CD14-positive monocyte (primary cell): Measurements from ENCODE around the gene BTBD7. TPM values are rescaled to one million over a fixed set of nuclear protein-coding genes. Genes with fewer than 3 reads are reported as not detected.

Source experiments
- DNase-seq, 3 donors: peaks; one replicate each; pipeline ENCODE4 v3.0.0-alpha.2; 2011 to 2022
- H2AFZ ChIP-seq: 2 replicates; pipeline ENCODE4 v1.6.0; 2012; ENCODE audit warnings: mild to moderate bottlenecking, low read depth, low read length, inconsistent platforms; ENCODE audit not compliant: insufficient read depth, poor library complexity, severe bottlenecking
- H3K27ac ChIP-seq, 2 donors: 1 replicate in 1 of 2; 2 replicates in 1 of 2; pipeline ENCODE4 v1.5.1; 2012 to 2013; ENCODE audit warnings: low read length in 2 of 2, control low read depth in 1 of 2, inconsistent platforms in 1 of 2, low read depth in 1 of 2, mild to moderate bottlenecking in 1 of 2
- H3K27me3 ChIP-seq, 2 donors: one replicate each; pipeline versions ENCODE4 v1.6.0 to v1.6.1; 2011 to 2013; ENCODE audit warnings: low read length in 2 of 2; ENCODE audit not compliant: control insufficient read depth in 2 of 2, insufficient read depth in 2 of 2
- H3K36me3 ChIP-seq, 2 donors: replicated peaks in 1 of 2; 1 replicate in 1 of 2; 2 replicates in 1 of 2; pipeline versions ENCODE4 v1.5.1 to v1.6.1; 2012 to 2013; ENCODE audit warnings: low read length in 2 of 2, control low read depth in 1 of 2, inconsistent platforms in 1 of 2, mild to moderate bottlenecking in 1 of 2; ENCODE audit not compliant: insufficient read depth in 2 of 2, control insufficient read depth in 1 of 2
- H3K4me1 ChIP-seq, 2 donors: 1 replicate in 1 of 2; 2 replicates in 1 of 2; pipeline versions ENCODE4 v1.5.1 to v1.6.1; 2012 to 2013; ENCODE audit warnings: low read length in 2 of 2, control low read depth in 1 of 2, inconsistent platforms in 1 of 2, mild to moderate bottlenecking in 1 of 2, moderate library complexity in 1 of 2; ENCODE audit not compliant: insufficient read depth in 2 of 2, control insufficient read depth in 1 of 2
- H3K4me2 ChIP-seq: replicated peaks from 2 replicates; pipeline ENCODE3; 2012; ENCODE audit warnings: low read length, moderate library complexity, mild to moderate bottlenecking; ENCODE audit not compliant: poor library complexity, severe bottlenecking; ENCODE audit errors: extremely low read depth
- H3K4me3 ChIP-seq, 3 experiments: fragments of 200-600 bp in 1 of 3; sonication (generic) in 1 of 3; replicated peaks in 1 of 3; 1 replicate in 2 of 3; 2 replicates in 1 of 3; pipeline ENCODE4 v1.5.1; 2011 to 2013; ENCODE audit warnings: low read length in 3 of 3, mild to moderate bottlenecking in 3 of 3, control low read depth in 2 of 3, low read depth in 2 of 3, inconsistent platforms in 1 of 3, moderate library complexity in 1 of 3
- H3K79me2 ChIP-seq: 2 replicates; pipeline ENCODE4 v1.6.0; 2012; ENCODE audit warnings: mild to moderate bottlenecking, control low read depth, inconsistent platforms, low read length, moderate library complexity; ENCODE audit not compliant: insufficient read depth
- H3K9ac ChIP-seq: 2 replicates; pipeline ENCODE4 v1.6.0; 2017; ENCODE audit warnings: low read length, mild to moderate bottlenecking; ENCODE audit not compliant: insufficient read depth, poor library complexity, severe bottlenecking
- H3K9me3 ChIP-seq, 2 donors: replicated peaks in 1 of 2; 1 replicate in 1 of 2; 2 replicates in 1 of 2; pipeline versions ENCODE4 v1.5.1 to v1.6.1; 2012 to 2013; ENCODE audit warnings: low read length in 2 of 2, control low read depth in 1 of 2; ENCODE audit not compliant: control insufficient read depth in 1 of 2, insufficient read depth in 1 of 2
- H4K20me1 ChIP-seq: 2 replicates; pipeline ENCODE4 v1.6.0; 2012; ENCODE audit warnings: mild to moderate bottlenecking, low read length, control low read depth, moderate library complexity; ENCODE audit not compliant: insufficient read depth
- H3K27ac Mint-ChIP-seq, 7 donors: one replicate each; pipeline ENCODE4 v1.8.0; 2020; ENCODE audit warnings: mild to moderate bottlenecking in 7 of 7, mixed read lengths in 7 of 7, moderate library complexity in 6 of 7, inconsistent platforms in 2 of 7
- H3K27me3 Mint-ChIP-seq, 3 donors: one replicate each; pipeline ENCODE4 v1.8.0; 2021 to 2022; ENCODE audit warnings: low read depth in 3 of 3, mild to moderate bottlenecking in 3 of 3, mixed read lengths in 3 of 3, moderate library complexity in 3 of 3, inconsistent platforms in 1 of 3
- H3K36me3 Mint-ChIP-seq, 2 donors: one replicate each; pipeline ENCODE4 v1.8.0; 2020; ENCODE audit warnings: mixed read lengths in 2 of 2, inconsistent platforms in 1 of 2, mild to moderate bottlenecking in 1 of 2
- H3K4me1 Mint-ChIP-seq: one replicate; pipeline ENCODE4 v1.8.0; 2020; ENCODE audit warnings: mild to moderate bottlenecking, mixed read lengths
- H3K4me3 Mint-ChIP-seq, 2 donors: one replicate each; pipeline ENCODE4 v1.8.0; 2020; ENCODE audit warnings: mild to moderate bottlenecking in 2 of 2, mixed read lengths in 2 of 2, moderate library complexity in 1 of 2
- H3K9me3 Mint-ChIP-seq, 7 donors: one replicate each; pipeline ENCODE4 v1.8.0; 2020 to 2022; ENCODE audit warnings: mixed read lengths in 7 of 7, mild to moderate bottlenecking in 6 of 7, moderate library complexity in 6 of 7, inconsistent platforms in 2 of 7
- CTCF ChIP-seq: fragments of 200-600 bp; IDR thresholded peaks from one replicate; pipeline ENCODE4 v1.8.0; 2022; ENCODE audit warnings: antibody characterized with exemption, mild to moderate bottlenecking
- WGBS: methylation state at CpG from one replicate; pipeline ENCODE4 v1.1.5; 2013; ENCODE audit warnings: missing lambda C conversion rate; ENCODE audit not compliant: insufficient coverage; 5-methylcytosine and 5-hydroxymethylcytosine counted together
- intact Hi-C, 2 donors: fragments of 100-400 bp; cut with micrococcal nuclease; formaldehyde crosslinking; loops; one replicate each; pipeline versions ENCODE4 v1.15.0 to v1.15.1; 2023
- polyA plus RNA-seq, 3 donors: library from polyadenylated mRNA; depleted of rRNA in 1 of 3; unstranded in 2 of 3; stranded (reverse) in 1 of 3; fragments of 300-500 nt in 2 of 3; fragments of >200 nt in 1 of 3; fragmentation: Illumina TruSeq in 2 of 3; gene quantifications; 1 replicate in 2 of 3; 2 replicates in 1 of 3; pipeline ENCODE4 v1.2.3, GENCODE V29; 2012 to 2021

Gene BTBD7
- polyA plus RNA-seq, 3 donors = 8.3 to 8.6 (median 8.5) TPM

- no peak overlapping the region for H2AFZ ChIP-seq
- H4K20me1 ChIP-seq = no peaks in the 10 kb centered on the region
- peak overlapping the region; percentile 14 for H3K4me2 ChIP-seq
- Mint-ChIP-seq H3K4me3 (peak overlapping the region in 1 of 2 donors; percentile 7), H3K4me1 (peaks cover 18% of the 10 kb centered on the region), H3K27ac (peak overlapping the region; percentile 61 to 83 (median 77)), H3K9me3 (peaks cover 6 to 38% (median 26%) of the 10 kb centered on the region in 7 donors), H3K36me3 (peaks cover 0 to 4% of the 10 kb centered on the region in 2 donors), H3K27me3 (peaks cover 0 to 2% (median 0%) of the 10 kb centered on the region in 3 donors)
- H3K27ac ChIP-seq = peak overlapping the region in 1 of 2 donors; percentile 61
- no peak for TF ChIP-seq CTCF
- peaks cover 13 to 28% of the 10 kb centered on the region in 2 donors for H3K9me3 ChIP-seq
- no peaks in the 10 kb centered on the region for H3K27me3 ChIP-seq
- DNase-seq = peak; percentile 49 to 67 (median 67)
- no peaks in the 10 kb centered on the region for H3K36me3 ChIP-seq
- WGBS = no CpG with 5 or more reads among the region's 1 CpG
- H3K79me2 ChIP-seq = no peaks in the 10 kb centered on the region
- no peak overlapping the region for H3K9ac ChIP-seq
- intact Hi-C loops = no loop called here
- H3K4me3 ChIP-seq = no peak overlapping the region
- peaks cover 17 to 21% of the 10 kb centered on the region in 2 donors for H3K4me1 ChIP-seq
Observed at GRCh38 chr14:93343266-93343665, 10.4 kb upstream of the BTBD7 start.

GRCh38 chr14:93337884-93338283, 5.0 kb upstream of the BTBD7 start:
- Mint-ChIP-seq H3K27ac (no peak overlapping the region), H3K9me3 (peaks cover 5 to 31% (median 25%) of the 10 kb centered on the region in 7 donors), H3K4me3 (no peak overlapping the region), H3K27me3 (peaks cover 0 to 3% (median 0%) of the 10 kb centered on the region in 3 donors), H3K36me3 (peaks cover 0 to 7% of the 10 kb centered on the region in 2 donors), H3K4me1 (peaks cover 15% of the 10 kb centered on the region)
- WGBS = 97% methylated on average over 5 of the region's 7 CpGs
- H4K20me1 ChIP-seq = no peaks in the 10 kb centered on the region
- H3K79me2 ChIP-seq = no peaks in the 10 kb centered on the region
- intact Hi-C loops = loop anchor here (10.0 kb wide), 4 partner anchors 133 to 627 kb away; partner anchors contain the start of genes GON7 (in 2 of the 2) and UBR7 (in 2 of the 2)
- H3K4me3 ChIP-seq = no peak overlapping the region
- no peak for TF ChIP-seq CTCF
- H3K27ac ChIP-seq = no peak overlapping the region
- no peaks in the 10 kb centered on the region for H3K27me3 ChIP-seq
- H3K4me1 ChIP-seq = peaks cover 14 to 16% of the 10 kb centered on the region in 2 donors
- no peak overlapping the region for H2AFZ ChIP-seq
- peaks cover 0 to 27% of the 10 kb centered on the region in 2 donors for H3K9me3 ChIP-seq
- no peak overlapping the region for H3K9ac ChIP-seq
- no peak for DNase-seq
- H3K4me2 ChIP-seq = no peak overlapping the region
- H3K36me3 ChIP-seq = no peaks in the 10 kb centered on the region
